Fibroblast of skin of right biceps (primary cell): ENCODE results near the gene POLR1D.

Experiments
- DNase-seq: peaks from one replicate; pipeline ENCODE4 v3.0.0-alpha.2; 2013

POLR1D gene

DNA sequence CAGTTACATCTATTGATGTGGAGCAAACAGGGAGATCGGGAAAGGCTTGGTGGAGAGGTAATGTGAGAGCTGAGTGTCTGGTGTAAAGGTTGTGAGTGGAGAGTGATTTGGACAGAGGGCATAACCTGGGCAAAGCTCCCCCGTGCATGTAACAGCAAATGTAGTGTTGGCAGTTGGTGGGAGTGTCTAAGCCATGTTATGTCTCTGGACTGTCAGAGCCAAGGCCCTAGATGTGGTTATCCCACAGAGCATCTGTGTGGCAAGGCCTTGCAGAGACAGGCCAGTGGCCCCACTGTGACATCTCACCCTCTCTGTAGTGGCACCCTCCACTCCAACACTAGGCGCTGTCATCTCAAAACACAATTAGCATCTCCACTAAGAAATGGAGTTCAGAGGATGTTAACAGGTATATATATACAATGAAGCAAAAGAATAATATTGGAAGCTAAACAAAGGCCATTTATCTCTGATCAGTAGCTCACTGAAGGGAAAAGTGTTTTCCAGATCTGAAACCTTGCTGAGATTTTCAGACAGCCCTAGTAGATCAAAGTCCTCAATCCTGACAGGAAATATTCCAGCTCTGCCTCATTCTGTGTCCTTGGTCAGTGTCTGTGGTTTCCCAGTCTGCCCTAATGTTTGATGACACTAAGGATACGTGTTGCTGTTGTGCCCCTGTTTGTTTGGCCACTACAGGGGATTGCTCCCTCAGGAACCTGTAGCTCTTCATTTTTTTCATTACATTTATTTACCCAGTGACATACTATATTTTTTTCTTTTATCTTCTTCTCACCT is 20.2 kb downstream of the POLR1D start:
- no peak for DNase-seq

DNA sequence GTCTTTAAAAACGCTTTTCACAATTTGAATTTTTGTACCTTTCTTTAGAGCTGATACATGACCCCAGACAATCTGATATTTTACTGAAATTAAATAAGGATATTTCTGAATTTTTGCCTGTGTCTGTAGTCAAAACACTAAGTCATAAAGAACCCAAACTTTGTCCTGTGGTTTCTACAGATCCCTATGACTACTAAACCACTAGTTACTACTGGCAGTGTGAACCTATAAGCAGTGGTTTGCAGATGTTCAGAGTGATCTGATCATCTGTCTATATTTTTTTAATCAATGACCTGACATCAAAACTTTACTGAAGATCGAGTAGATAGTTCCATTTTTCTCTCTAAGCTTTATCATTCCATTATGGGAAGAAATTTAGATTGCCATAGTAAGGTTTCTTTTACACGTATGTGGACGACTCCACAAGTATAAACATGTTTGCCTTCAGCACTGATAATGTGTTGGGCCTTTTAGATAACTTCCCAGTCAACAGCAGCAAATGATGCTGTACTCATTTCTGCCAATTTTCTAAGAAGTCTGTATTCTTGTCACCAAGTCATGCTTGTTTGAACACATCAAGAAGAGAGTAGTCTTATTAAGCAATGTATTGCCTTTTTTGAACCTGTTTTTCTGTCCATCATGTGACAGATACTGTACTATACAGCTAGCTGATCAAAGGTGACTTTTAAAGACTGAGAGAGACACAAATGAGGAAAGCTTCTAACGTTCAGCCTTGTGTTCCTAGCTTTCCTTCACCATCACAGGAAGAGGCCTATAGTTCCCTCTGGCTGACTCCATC is 21.8 kb downstream of the POLR1D start:
- DNase-seq, result no peak

DNA sequence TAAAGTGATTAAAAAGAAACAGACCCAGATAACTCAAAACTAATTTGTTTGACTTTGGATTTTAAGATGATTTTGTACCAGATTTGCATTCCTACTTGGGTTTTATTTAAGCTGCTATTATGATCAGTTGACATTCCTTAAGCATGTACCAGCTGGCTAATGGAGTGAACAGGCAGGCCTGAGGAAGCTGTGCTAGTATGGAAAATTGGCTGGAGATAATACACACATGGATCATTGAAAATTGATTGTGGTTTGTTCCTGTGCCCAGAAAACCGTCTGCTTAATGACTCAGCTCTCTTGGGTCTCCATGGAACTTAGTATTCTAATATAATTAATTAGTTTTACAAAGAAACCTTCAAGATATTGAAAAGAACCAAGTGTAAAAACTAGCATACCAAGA is 22.6 kb downstream of the POLR1D start:
- DNase-seq, result peak; percentile 83

DNA sequence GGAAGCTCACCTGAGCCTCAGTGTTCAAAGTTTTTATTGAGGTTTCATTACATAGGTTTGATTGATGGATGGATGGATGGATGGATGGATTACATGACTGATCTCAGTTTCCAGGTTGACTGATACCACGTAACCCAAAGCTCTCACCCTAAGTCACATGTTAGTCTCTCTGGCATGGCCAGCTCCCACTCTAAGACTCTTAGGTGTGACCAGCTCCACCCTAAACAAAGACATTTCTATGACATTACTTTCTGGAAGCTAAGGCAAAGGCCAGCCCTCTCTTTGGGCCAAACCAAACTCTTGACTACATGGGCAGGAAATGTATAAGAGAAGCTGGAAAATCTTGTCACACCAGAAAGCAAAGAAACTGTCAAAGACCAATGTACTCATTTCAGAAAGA is 28.6 kb downstream of the POLR1D start:
- no peak for DNase-seq

DNA sequence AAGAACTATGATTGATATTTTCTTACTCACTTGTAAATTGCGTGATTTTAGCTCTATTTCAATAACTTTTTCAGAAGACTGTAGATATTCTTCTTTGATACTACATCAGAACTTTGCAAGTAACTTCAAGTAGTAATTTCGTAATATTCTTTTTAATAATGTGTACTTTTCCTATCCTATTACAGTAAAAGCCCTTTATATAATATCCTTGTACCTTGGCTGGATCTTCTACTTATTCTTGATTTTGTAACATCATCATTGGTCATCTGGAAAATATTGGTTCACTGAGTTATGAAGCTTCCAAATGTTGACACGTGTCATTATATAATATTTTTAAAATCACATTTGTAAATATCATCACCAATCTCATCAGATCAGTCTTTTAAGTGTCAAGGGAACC is 32.4 kb downstream of the POLR1D start:
- no peak for DNase-seq

DNA sequence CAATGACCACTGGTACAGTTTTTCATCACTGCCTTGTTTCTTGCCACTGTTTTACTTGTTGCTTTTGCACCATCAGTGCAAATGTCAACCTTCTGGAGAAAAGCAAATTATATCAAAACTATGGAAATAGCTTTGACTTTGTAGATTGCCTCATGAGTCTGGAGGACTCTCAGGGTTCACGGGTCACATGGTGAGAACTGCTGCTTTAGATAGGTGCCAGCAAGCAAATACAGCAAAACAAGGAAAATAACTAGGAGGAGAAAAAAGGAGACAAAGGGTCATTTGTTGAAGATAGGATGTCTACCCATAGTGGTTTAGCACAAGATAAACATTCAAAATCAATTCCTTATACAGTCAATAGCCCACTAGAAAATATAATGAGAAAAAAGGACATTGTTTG is 33.1 kb downstream of the POLR1D start:
- DNase-seq, result no peak

DNA sequence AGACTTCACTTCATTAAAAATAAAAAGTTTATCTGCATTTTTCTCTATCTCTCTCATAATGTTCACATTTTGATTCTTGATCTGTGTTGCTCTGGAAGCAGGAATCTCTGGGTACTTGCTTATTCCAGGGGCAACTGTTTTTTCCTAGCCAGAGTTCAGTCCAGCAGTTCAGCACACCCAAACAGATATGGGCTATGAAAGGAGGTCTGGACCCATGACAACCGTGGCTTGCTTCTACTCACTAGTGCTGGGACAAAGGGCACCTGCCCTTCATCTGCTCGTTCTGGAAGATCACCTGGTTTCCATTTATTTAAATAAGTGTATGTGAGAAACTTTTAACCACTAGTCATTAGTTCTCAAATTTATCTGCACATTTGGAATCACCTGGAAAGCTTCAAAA is 36.0 kb downstream of the POLR1D start:
- no peak for DNase-seq

DNA sequence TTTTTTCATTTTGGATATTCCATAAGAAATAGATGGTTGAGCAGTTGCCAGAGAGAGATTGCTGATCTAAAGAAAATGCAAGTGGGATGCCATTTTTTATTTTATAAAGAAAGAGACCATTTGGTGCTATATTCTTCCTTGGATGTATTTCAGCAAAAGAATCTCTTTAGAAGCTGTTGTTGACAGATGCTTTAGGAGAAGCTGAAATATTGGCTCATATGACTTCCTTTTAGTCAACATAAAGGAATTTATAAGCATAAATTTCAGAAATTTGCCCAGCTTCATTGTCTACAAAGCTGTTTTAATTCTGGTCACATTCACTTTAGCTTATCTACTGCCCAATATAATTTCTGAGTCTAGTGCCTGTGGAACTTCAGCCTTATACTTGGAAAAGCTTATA is 36.9 kb downstream of the POLR1D start:
- DNase-seq, result peak; percentile 71

DNA sequence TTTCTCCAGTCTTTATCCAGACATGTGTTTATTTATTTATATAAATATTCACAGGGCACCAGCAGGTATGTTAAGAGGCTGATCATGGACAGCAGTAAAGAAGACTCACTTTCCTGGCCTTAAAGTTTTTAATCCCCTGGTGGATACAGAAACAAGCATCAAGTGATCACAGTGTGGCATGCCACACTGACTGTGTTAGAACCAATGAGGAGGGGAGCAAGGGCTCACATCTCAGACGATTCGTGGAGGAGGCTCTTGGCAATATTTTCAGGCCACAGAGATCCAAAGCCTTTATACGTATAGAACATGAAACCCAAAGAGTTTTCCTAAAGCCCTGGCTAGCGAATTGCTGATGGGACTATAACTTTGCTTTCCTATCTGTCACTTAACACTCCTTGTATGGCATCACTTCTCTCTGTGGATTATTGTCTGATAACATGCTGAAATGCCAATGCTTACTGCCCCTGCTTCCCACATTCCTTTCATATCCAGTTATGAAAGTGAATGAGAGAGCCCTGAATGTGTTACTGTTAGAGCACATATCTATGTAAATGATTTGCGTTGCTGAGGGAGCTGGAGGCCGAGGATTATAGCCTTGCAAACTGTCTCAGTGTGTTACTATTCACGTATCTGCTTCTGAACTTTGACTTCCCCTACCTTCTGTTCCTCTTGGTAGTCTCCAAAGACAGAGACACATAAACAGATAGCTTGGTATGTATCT is 37.6 kb downstream of the POLR1D start:
- DNase-seq, result no peak

DNA sequence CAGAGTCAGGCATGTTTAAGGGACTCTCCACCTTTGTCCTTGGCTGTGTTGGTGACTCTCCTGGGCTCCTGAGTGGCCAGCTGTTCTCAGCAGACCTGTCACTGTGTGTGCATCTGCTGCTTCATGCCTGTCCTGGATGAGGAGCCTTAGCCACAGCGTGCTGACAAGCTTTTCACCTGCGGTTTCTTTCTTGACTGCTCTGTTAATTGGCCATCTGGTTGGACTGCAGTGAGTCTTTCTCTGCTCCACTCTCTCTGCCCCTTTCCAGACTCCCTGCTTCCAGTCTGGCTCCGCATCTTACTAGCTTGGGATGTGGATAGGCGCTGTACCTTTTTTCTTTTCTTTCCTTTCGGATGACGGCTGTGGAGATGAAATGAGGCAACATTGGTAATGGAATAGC is 38.8 kb downstream of the POLR1D start:
- DNase-seq, result no peak

DNA sequence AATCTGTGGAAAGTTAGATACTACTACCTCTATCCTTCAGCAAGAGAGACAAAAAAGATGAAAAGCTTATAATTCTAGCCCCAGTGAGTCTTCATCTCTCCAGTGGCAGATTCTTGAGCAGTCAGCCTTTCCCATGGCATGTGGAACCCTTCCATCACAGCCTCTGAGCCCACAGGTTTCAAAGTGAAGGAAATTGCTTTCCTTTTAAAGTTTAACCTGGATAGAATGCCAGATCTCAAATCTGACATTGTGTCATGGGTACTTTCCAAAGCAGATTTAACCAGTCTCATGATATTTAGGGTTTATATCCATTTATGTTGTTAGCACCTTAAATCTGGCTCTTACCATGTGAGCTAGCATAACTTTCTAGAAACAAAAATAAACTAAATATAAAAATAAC is 39.3 kb downstream of the POLR1D start:
- DNase-seq, result no peak

DNA sequence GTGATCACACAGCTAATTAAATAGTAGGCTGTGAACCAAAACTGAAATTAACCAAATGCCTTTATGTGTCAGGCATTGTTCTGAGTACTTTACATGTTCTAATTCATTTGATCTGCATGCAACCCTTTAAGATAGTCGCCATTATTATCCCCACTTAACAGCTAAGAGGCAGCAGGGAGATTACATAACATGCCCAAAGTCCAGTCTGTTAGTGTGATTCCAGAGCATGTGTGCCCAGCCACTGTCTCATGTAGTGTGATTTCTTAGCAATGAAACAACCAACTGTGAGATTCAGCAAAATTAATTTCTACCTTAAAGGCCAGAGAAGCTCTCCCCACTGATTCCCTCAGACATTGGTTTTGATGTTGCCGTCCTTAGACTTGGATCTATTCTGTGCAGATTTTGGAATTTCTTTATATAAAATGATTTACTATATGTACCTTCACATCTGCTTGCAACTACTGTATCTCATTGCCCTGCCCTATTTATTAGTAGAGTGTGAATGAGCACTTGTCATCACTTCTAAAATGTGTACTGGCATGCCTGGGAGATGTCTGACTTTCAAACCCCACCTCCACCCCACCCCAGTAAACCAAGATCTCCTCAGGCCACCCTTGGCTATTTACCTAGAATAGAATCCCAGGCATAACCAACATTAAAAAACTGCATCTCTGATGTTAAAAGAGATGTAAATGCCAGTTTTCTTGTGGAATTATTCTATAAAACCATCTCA is 41.2 kb downstream of the POLR1D start:
- no peak for DNase-seq

DNA sequence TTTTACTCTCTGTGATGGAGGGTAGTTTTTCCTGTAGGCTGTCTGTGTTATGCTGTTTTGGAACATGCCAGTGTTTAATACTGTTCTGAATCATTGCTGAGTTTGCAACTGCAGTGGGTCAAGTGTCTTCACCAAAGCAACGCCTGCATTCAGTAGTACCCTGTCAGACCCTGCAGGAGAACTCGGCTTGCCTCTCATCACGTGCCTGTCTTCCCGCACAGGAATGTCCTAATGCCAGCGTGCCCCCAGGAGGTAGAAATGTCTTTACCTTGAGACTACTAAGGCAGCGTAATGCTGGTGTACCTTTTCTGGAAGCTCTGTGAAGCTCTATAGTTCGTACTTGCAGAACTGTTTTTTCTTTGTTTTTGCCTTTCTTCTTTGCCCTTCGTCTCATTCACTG is 42.3 kb downstream of the POLR1D start:
- no peak for DNase-seq

DNA sequence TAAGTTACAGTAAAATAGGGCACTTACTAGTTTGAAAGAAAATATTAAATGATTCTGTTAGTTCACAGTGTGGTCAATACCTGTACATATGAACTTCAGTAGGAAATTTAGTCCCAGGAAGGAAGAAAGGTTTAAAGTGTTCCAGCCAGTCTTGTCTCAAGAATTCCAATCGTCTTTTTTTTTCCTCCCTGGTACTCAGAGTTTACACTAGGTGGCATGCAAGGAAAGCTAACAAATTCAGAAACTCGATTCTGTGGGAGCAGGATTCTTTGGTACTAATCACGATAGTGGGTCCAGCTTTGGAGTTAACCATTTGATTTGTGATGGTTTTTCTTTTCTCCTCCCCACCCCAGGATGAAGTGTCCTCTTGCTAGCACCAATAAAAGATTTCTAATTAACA is 43.6 kb downstream of the POLR1D start:
- no peak for DNase-seq

DNA sequence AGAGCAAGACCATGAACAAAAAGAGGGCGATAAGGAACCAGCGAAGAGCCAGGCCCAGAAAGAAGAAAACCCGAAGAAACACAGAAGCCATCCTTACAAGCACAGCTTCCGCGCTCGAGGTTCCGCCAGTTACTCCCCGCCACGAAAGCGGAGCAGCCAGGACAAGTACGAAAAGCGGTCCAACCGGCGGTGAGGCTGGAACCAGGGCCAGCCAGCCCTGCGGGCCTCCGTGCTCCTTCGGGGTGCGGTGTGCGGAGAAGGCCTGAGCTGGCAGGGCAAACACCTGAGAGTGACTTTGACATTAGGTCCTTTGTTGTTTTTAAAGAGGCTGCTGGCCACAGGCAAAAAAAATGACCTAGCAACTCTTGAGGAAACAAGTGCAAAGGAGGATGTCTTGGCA is 44.1 kb downstream of the POLR1D start:
- DNase-seq, result no peak

DNA sequence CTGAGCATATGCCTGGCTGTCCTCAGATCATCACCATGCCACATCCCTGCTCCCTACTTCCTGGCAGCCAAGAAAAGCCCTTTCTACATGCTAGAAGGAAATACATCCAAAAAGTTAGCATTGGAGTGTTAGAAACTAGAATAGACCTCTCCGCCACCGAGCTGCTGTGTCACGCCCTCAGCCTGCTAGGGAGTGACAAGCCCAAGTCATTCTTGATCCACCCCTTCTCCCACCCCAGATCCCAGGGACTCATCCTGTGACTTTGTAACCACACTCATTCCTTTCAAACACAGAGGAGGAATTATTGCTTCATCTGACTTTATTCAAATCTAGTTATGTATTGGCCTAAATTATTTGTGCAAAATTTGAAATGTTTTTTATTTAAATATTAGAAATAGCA is 45.3 kb downstream of the POLR1D start:
- no peak for DNase-seq

DNA sequence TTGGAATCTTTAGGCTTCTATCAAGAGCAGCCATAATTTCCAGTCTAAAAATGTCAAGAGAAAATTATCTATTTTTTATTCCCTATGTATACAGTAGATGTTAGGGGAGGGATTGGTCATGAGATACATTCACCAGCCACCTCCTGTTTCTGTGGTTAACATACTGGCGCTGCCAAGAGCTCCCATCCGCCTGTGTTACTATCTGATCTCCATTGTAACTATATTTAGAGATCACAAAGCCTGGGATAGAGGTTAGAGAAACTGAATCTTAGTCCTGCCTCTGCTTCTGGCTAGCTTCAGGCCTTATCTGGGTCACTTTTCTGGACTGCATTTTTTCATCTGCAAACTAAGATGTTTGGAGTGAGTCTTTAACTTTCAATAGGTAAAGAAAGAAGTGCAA is 46.3 kb downstream of the POLR1D start:
- no peak for DNase-seq

DNA sequence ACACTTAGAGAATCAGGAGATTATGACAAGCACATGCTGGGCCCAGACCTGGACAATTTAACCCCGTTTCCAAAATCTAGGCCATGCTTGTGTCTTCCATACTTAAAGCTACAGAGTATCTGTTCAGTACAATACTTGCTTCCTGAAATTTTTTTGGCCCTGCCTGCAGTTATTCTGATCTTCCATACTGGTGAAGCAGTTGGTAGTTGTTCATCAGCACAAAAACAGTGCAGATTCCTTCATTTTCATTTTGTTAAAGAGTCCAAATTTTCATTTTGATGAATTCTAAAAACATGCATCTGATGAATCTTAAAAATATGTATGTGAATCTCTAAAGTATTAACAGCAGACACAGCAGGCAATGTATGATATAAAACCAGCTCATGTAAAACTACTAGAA is 49.2 kb downstream of the POLR1D start:
- DNase-seq, result no peak

DNA sequence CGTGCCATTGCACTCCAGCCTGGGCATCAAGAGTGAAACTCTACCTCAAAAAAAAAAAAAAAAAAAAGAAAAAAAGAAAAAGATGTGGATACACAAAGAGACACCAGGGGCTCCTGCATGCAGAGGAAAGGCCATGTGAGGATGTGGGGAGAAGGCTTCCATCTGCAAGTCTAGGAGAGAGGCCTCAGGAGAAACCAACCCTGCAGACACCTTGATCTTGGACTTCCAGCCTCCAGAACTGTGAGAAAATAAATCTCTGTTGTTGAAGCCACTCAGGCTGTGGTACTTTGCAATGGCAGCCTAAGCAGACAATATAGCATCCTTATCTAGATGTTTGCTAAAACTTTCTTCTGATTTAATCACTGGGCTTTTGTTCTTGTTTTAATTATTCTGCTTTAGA is 50.3 kb downstream of the POLR1D start:
- DNase-seq, result no peak
